ENCODE measurements around the gene RNF213. TPM values are rescaled to one million over a fixed set of nuclear protein-coding genes. Genes with fewer than 3 reads are reported as not detected.

The RNF213 gene
- total RNA-seq, 4 donors from 2014 or later = 57.8 to 197 (median 94.1) TPM

GRCh38 chr17:80214012-80214877 is 46.4 kb upstream of the RNF213 start:
- TF ChIP-seq POLR2A (IDR thresholded peaks at IDR 0.05) = no peak
- no peak for TF ChIP-seq POLR2AphosphoS5 (IDR thresholded peaks at IDR 0.05)
- no peak for TF ChIP-seq CTCF (IDR thresholded peaks at IDR 0.05)
- no peak for TF ChIP-seq EP300 (IDR thresholded peaks at IDR 0.05)
- H3K27me3 ChIP-seq = no peaks in the 10 kb centered on the region
- H3K9me3 ChIP-seq = no peaks in the 10 kb centered on the region
- H3K36me3 ChIP-seq = peaks cover 79% of the 10 kb centered on the region
- no peak overlapping the region for H3K4me3 ChIP-seq
- H3K4me1 ChIP-seq = peaks cover 12% of the 10 kb centered on the region
- WGBS = 91% methylated on average over 39 of the region's 48 CpGs
- DNase-seq (ENCODE audit: low spot score in 2 of 2) = no peak
- H3K27ac ChIP-seq = no peak overlapping the region

- Histone ChIP-seq H3K4me3 (no peak overlapping the region), H3K4me1 (peaks cover 17% of the 10 kb centered on the region), H3K27me3 (no peaks in the 10 kb centered on the region), H3K36me3 (peaks cover 73% of the 10 kb centered on the region), H3K27ac (no peak overlapping the region), H3K9me3 (no peaks in the 10 kb centered on the region)
- WGBS = no CpG with 5 or more reads among the region's 17 CpGs
- no peak for DNase-seq (ENCODE audit: low spot score in 2 of 2)
- no peak for TF ChIP-seq POLR2AphosphoS5 (IDR thresholded peaks at IDR 0.05)
- TF ChIP-seq POLR2A (IDR thresholded peaks at IDR 0.05) = no peak
- no peak for TF ChIP-seq CTCF (IDR thresholded peaks at IDR 0.05)
- no peak for TF ChIP-seq EP300 (IDR thresholded peaks at IDR 0.05)
Measured at GRCh38 chr17:80214878-80215210, 45.8 kb upstream of the RNF213 start.

- H3K36me3 ChIP-seq = peaks cover 54% of the 10 kb centered on the region
- WGBS = 97% methylated on average over 38 of the region's 40 CpGs
- TF ChIP-seq POLR2A (IDR thresholded peaks at IDR 0.05) = no peak
- no peak for TF ChIP-seq CTCF (IDR thresholded peaks at IDR 0.05)
- TF ChIP-seq POLR2AphosphoS5 (IDR thresholded peaks at IDR 0.05) = no peak
- no peak for TF ChIP-seq EP300 (IDR thresholded peaks at IDR 0.05)
Measured at GRCh38 chr17:80216473-80217456, 43.9 kb upstream of the RNF213 start.

GRCh38 chr17:80217703-80218362 is 42.8 kb upstream of the RNF213 start:
- 100% methylated on average over 6 of the region's 13 CpGs for WGBS
- no peak overlapping the region for H3K4me3 ChIP-seq
- H3K4me1 ChIP-seq = peaks cover 27% of the 10 kb centered on the region
- no peaks in the 10 kb centered on the region for H3K27me3 ChIP-seq
- no peak overlapping the region for H3K27ac ChIP-seq
- H3K36me3 ChIP-seq = peaks cover 47% of the 10 kb centered on the region
- TF ChIP-seq POLR2A (IDR thresholded peaks at IDR 0.05) (no peak), POLR2AphosphoS5 (IDR thresholded peaks at IDR 0.05) (no peak), CTCF (IDR thresholded peaks at IDR 0.05) (no peak), EP300 (IDR thresholded peaks at IDR 0.05) (no peak)
- no peak for DNase-seq (ENCODE audit: low spot score in 2 of 2)
- no peaks in the 10 kb centered on the region for H3K9me3 ChIP-seq

More at GRCh38 chr17:80216473-80217456, 43.9 kb upstream of the RNF213 start:
- Histone ChIP-seq H3K4me1 (peaks cover 27% of the 10 kb centered on the region), H3K27me3 (no peaks in the 10 kb centered on the region), H3K27ac (no peak overlapping the region), H3K9me3 (no peaks in the 10 kb centered on the region), H3K4me3 (no peak overlapping the region)
- DNase-seq (ENCODE audit: low spot score in 2 of 2) = no peak
